NCI-H2196 (cell line): Measurements from ENCODE around the gene PPARA.

Experiments used
- DNase-seq: peaks from one replicate; lab custom pipeline; 2025; ENCODE audit not compliant: unreplicated experiment; lab: John Stamatoyannopoulos, UW

The PPARA gene

GRCh38 chr22:46142548-46143490, 7.5 kb upstream of the PPARA start:
- DNase-seq, result no peak

GRCh38 chr22:46143491-46144147, 6.7 kb upstream of the PPARA start:
- DNase-seq, result no peak

- no peak for DNase-seq
Observed at GRCh38 chr22:46145361-46145851, 4.9 kb upstream of the PPARA start.

GRCh38 chr22:46145896-46146295, 4.4 kb upstream of the PPARA start:
- DNase-seq, result no peak

GRCh38 chr22:46146329-46146728, 4.0 kb upstream of the PPARA start:
- DNase-seq, result no peak

- no peak for DNase-seq
Observed at GRCh38 chr22:46147061-46147460, 3.3 kb upstream of the PPARA start.

- DNase-seq, result no peak
Observed at GRCh38 chr22:46147471-46148267, 2.7 kb upstream of the PPARA start.

GRCh38 chr22:46148336-46148735, 2.0 kb upstream of the PPARA start:
- DNase-seq, result no peak

GRCh38 chr22:46148816-46149511, 1.4 kb upstream of the PPARA start:
- no peak for DNase-seq

GRCh38 chr22:46149512-46150033, 753 bp upstream of the PPARA start:
- DNase-seq, result no peak

GRCh38 chr22:46150655-46151477, 540 bp downstream of the PPARA start:
- DNase-seq, result no peak

GRCh38 chr22:46153930-46154329, 3.6 kb downstream of the PPARA start:
- DNase-seq, result no peak

- DNase-seq, result no peak
Observed at GRCh38 chr22:46156031-46156430, 5.7 kb downstream of the PPARA start.

GRCh38 chr22:46158283-46158682, 8.0 kb downstream of the PPARA start:
- no peak for DNase-seq

- DNase-seq, result no peak
Observed at GRCh38 chr22:46159212-46159611, 8.9 kb downstream of the PPARA start.

GRCh38 chr22:46159777-46160176, 9.5 kb downstream of the PPARA start:
- no peak for DNase-seq

- no peak for DNase-seq
Observed at GRCh38 chr22:46162285-46162684, 12.0 kb downstream of the PPARA start.

GRCh38 chr22:46162771-46163556, 12.6 kb downstream of the PPARA start:
- DNase-seq, result no peak

GRCh38 chr22:46163557-46163888, 13.2 kb downstream of the PPARA start:
- no peak for DNase-seq
